MG63 (cell line): ENCODE results near the gene BRAT1. TPM values are rescaled to one million over a fixed set of nuclear protein-coding genes. Genes with fewer than 3 reads are reported as not detected.

Experiments used
- DNase-seq: peaks from one replicate; pipeline ENCODE4 v3.0.0-alpha.2; 2020
- H3K27me3 ChIP-seq: fragments of 250-450 bp; sonication (Bioruptor Pico); 2 replicates; pipeline ENCODE4 v1.5.1; 2020; ENCODE audit warnings: mild to moderate bottlenecking, moderate library complexity
- H3K36me3 ChIP-seq: fragments of 250-450 bp; sonication (Bioruptor Pico); 2 replicates; pipeline ENCODE4 v1.5.1; 2020; ENCODE audit warnings: mild to moderate bottlenecking, moderate library complexity
- H3K4me3 ChIP-seq: fragments of 250-450 bp; sonication (Bioruptor Pico); 2 replicates; pipeline ENCODE4 v1.5.1; 2020; ENCODE audit warnings: mild to moderate bottlenecking, moderate library complexity
- H3K9me3 ChIP-seq: fragments of 250-450 bp; sonication (Bioruptor Pico); 2 replicates; pipeline ENCODE4 v1.5.1; 2020; ENCODE audit warnings: mild to moderate bottlenecking, moderate library complexity
- total RNA-seq: library from RNA; depleted of rRNA; stranded (reverse); fragments of >200 nt; shearing (Covaris generic); gene quantifications from 2 replicates; pipeline ENCODE4 v1.2.3, GENCODE V29; 2014; ENCODE audit warnings: low replicate concordance

The BRAT1 gene
- total RNA-seq, 1 experiment from 2014 or later, result 59.7 TPM

DNA sequence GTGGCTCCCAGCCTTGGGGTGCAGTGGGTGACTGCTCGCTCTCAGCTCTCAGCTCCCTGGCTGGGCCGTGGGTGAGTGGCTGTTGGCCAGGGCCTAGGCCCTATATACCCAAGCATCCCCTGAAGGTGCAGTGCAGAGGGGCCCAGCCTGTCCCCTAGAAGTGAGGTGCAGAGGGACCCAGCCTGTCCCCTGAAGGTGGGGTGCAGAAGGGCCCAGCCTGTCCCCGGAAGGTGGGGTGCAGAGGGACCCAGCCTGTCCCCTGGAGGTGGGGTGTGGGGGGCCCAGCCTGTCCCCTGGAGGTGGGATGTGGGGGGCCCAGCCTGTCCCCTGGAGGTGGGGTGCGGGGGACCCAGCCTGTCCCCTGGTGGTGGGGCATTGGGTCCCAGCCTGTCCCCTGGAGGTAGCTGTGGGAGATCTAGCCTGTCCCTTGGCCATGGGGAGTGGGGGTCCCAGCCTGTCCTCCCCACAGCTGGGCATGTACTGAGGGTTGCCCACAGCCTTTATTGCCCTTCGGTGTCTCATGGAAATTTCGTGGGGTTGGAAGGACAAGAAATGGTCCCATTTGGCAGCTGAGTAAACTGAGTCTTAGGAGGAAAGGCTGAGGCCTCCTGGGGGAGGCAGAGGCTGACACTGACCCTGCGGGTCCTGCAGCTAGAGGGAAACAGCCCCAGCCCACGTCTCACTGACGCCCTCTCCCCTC is 53.2 kb downstream of the BRAT1 start:
- H3K27me3 ChIP-seq, result no peaks in the 10 kb centered on the region
- DNase-seq, result no peak
- no peak overlapping the region for H3K4me3 ChIP-seq
- H3K9me3 ChIP-seq, result no peaks in the 10 kb centered on the region
- H3K36me3 ChIP-seq, result no peaks in the 10 kb centered on the region

GRCh38 chr7:2500701-2501100 is 54.6 kb downstream of the BRAT1 start:
- no peaks in the 10 kb centered on the region for H3K27me3 ChIP-seq
- DNase-seq, result no peak
- H3K36me3 ChIP-seq, result no peaks in the 10 kb centered on the region
- no peaks in the 10 kb centered on the region for H3K9me3 ChIP-seq
- no peak overlapping the region for H3K4me3 ChIP-seq

GRCh38 chr7:2499719-2500430 is 55.4 kb downstream of the BRAT1 start:
- no peaks in the 10 kb centered on the region for H3K27me3 ChIP-seq
- no peak for DNase-seq
- no peak overlapping the region for H3K4me3 ChIP-seq
- H3K9me3 ChIP-seq, result no peaks in the 10 kb centered on the region
- no peaks in the 10 kb centered on the region for H3K36me3 ChIP-seq

DNA sequence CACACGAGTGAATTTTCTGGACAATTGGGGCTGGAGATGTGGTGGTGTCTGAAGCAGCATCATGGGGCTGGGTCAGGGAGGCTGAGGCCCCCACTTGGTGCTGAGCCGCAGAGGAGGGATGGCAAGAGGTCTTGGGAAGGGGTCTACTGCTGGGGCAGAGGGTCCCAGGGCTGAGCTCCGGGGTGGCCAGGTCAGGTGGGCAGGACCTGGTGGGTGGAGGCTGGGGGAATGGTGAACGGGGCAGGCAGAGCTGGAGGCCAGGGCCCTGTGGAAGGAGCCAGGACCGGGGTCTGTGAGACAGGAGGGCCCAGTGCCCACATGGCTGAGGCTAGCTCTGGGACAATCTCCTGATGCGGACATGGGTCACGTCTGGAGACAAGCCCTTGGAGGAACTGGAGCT is 56.1 kb downstream of the BRAT1 start:
- no peaks in the 10 kb centered on the region for H3K27me3 ChIP-seq

DNA sequence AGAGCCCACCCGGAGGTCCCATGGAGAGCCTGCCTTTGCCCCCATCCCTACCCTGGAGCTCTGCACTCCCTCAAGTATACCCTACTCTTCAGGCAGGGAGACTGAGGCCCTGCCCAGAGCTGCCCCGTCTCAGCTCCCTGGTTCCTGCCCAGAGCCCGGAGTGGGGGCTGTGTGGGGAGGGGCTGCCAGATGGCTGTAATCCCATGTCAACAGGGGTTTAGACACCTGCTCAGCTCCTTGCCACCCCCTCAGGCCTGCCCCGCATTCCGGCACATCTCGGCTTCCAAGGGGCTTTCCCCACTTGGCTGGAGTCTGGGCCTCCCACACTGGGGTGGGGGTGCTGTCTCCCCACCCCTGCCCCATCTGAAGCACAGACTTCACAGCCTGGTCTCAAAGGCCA is 56.6 kb downstream of the BRAT1 start:
- Histone ChIP-seq H3K36me3 (no peaks in the 10 kb centered on the region), H3K27me3 (no peaks in the 10 kb centered on the region), H3K4me3 (no peak overlapping the region), H3K9me3 (no peaks in the 10 kb centered on the region)
- no peak for DNase-seq

More for the DNA sequence above, 56.1 kb downstream of the BRAT1 start:
- Histone ChIP-seq H3K9me3 (no peaks in the 10 kb centered on the region), H3K4me3 (no peak overlapping the region), H3K36me3 (no peaks in the 10 kb centered on the region)
- DNase-seq, result no peak

DNA sequence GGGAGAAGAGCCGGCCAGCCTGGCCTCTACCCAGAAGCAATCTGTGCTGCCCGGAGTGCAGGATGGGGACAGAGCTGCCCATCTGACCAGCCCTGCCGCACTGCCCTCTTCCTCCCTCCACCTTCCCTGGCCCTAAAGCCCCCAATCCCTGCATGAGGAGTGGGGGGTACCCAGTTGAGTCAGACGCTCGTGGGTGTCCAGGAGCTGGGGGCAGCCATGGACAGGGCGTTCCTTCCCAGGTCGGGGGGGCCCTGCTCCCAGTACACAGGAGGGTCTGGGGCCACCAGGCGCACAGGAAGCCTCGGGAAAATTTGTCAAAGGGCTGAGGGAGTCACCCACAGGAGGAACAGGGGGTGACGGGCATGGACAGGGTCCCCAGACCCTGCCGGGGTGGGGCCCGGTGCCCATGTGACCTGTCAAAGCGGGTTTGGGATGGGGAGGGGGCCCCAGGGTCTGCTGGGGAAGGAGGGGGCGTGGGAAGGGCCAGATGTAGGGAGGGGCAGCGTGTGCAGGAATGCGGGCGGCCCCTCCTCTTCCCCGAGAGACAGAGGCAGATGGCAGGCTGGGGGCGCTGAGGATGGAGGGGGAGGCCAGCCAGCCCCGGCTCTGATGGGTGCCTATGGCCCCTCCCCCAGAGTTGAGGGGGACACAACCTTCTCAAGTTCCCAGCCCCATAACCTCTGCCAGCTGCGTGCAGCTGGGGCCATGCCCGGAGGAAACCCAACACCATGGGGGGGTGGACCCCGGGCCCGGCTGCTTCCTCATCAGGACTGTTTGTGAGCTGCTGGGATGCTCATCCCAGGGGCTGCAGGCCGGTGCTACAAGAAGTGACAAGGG is 57.6 kb downstream of the BRAT1 start:
- Histone ChIP-seq H3K4me3 (no peak overlapping the region), H3K9me3 (no peaks in the 10 kb centered on the region), H3K36me3 (no peaks in the 10 kb centered on the region), H3K27me3 (no peaks in the 10 kb centered on the region)
- no peak for DNase-seq

GRCh38 chr7:2497065-2497464 is 58.3 kb downstream of the BRAT1 start:
- Histone ChIP-seq H3K4me3 (no peak overlapping the region), H3K36me3 (no peaks in the 10 kb centered on the region), H3K27me3 (no peaks in the 10 kb centered on the region), H3K9me3 (no peaks in the 10 kb centered on the region)
- DNase-seq, result no peak

GRCh38 chr7:2496375-2496774 is 58.9 kb downstream of the BRAT1 start:
- Histone ChIP-seq H3K27me3 (no peaks in the 10 kb centered on the region), H3K36me3 (no peaks in the 10 kb centered on the region), H3K9me3 (no peaks in the 10 kb centered on the region), H3K4me3 (no peak overlapping the region)
- DNase-seq, result no peak

DNA sequence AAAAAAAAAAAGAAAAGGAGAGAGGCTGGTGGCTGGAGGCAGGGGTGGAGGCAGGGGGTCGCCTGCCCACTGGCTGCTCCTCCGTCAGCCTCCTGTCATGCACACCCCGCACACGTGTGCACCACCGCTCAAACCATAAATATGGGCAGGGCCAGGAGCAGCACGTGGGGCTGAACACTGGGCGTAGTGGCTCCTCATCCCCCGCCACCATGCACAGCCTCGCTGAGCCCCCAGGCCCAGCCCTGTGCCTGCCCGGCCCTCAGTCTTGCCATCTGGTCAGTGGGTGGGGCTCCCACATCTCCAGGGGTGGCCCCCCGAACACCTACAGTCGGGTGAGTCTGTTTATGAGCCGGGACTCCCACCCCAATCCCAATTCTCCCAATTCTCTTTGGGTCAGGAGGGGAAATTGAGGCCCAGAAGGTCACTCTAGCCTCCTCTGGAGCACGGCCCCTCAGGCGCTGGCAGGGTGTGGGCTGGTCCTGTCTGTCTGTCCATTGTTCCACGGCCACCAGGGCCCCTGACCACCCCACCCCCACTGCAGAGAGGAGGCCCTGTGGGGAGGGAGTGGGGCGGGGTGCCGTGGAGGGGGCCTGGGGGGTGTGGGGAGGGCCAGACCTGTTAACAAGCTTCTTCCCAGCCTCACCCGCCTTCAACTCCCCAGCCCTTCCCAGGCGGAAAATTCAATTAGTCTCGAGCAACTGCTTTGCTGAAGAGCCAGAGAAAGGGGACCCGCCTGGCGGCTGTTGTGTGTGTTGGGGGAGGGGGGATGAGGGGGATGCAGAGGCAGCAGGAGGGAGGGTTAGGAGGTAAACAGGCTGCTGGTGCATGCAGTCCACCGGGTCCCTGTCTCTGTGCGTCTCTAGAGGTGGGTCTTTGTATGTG is 59.7 kb downstream of the BRAT1 start:
- Histone ChIP-seq H3K27me3 (no peaks in the 10 kb centered on the region), H3K36me3 (no peaks in the 10 kb centered on the region), H3K4me3 (no peak overlapping the region), H3K9me3 (no peaks in the 10 kb centered on the region)
- DNase-seq, result no peak

- H3K27me3 ChIP-seq, result no peaks in the 10 kb centered on the region
- no peaks in the 10 kb centered on the region for H3K9me3 ChIP-seq
- no peaks in the 10 kb centered on the region for H3K36me3 ChIP-seq
- H3K4me3 ChIP-seq, result no peak overlapping the region
- no peak for DNase-seq
These were observed 60.9 kb downstream of the BRAT1 start for GRCh38 chr7:2494191-2495130.

DNA sequence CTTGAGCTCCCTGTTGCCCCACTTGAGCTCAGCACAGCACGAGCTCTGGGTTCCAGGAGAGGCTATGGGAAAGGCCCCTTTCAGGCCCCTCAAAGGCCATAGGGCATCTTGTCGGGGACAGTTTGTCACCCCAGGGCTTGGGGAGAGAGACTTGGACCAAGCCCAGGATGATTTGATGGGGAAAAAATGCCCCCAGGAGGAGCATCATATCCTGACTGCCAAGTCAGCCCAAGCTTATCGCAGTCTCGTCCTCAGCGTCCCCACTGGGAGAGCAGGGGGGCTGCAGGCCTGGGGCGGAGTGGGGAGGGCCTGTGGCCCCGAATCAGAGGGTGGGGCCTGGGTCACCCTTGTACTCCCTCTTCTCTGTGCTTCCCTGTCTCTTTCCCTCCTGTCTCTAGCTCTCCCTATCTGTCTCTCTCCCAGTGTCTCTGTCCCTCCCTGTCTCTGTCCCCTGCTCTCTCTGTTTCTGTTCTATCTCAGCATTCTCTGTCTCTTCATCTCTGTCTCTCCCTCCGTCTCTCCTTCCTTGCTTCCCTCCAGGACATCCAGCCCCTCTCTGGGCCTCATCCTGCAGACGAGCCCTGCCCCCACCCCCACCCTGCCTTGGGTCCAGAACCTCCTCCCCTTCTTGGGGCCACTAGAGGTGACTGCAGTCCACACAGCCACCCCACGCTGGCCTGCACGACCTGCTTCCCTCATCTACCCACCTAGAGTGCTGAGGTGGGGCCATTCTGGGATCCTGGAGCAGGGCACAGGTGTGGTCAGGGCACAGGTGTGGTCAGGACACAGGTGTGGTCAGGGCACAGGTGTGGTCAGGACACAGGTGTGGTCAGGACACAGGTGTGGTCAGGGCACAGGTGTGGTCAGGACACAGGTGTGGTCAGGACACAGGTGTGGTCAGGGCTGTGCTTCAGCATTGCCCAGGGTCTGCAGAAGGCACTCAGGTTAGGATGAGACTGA is 61.8 kb downstream of the BRAT1 start:
- Histone ChIP-seq H3K9me3 (no peaks in the 10 kb centered on the region), H3K36me3 (no peaks in the 10 kb centered on the region), H3K27me3 (no peaks in the 10 kb centered on the region), H3K4me3 (no peak overlapping the region)
- no peak for DNase-seq

GRCh38 chr7:2492038-2492437 is 63.3 kb downstream of the BRAT1 start:
- no peak overlapping the region for H3K4me3 ChIP-seq
- DNase-seq, result no peak
- H3K27me3 ChIP-seq, result no peaks in the 10 kb centered on the region
- no peaks in the 10 kb centered on the region for H3K36me3 ChIP-seq
- no peaks in the 10 kb centered on the region for H3K9me3 ChIP-seq

GRCh38 chr7:2490181-2490651 is 65.1 kb downstream of the BRAT1 start:
- Histone ChIP-seq H3K27me3 (no peaks in the 10 kb centered on the region), H3K4me3 (no peak overlapping the region), H3K36me3 (no peaks in the 10 kb centered on the region), H3K9me3 (no peaks in the 10 kb centered on the region)
- no peak for DNase-seq

GRCh38 chr7:2488681-2489080 is 66.6 kb downstream of the BRAT1 start:
- Histone ChIP-seq H3K4me3 (no peak overlapping the region), H3K9me3 (no peaks in the 10 kb centered on the region), H3K27me3 (no peaks in the 10 kb centered on the region), H3K36me3 (no peaks in the 10 kb centered on the region)
- DNase-seq, result no peak

DNA sequence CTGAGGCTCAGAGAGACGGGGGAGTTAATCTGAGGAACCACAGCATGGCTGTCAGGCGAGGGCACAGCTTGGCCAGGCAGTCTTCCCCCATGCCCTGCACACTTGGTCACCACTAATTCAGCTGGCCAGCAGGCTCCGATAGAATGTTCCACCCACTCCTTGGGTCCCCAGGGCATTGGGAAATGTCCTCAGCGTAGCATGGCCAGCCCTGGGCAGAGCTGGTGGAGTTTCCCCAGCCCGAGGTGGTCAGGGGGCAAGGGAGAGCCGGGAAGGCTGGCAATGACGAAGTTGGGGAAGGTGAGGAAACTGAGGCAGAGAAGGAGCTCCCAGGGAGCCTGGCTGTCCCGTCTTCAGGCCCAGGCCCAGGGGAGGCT is 67.1 kb downstream of the BRAT1 start:
- no peak overlapping the region for H3K4me3 ChIP-seq
- no peaks in the 10 kb centered on the region for H3K9me3 ChIP-seq
- H3K36me3 ChIP-seq, result no peaks in the 10 kb centered on the region
- DNase-seq, result no peak
- no peaks in the 10 kb centered on the region for H3K27me3 ChIP-seq
